Left ventricle myocardium inferior (tissue), 1 donor: ENCODE data around the gene FCHO2. TPM values are rescaled to one million over a fixed set of nuclear protein-coding genes. Genes with fewer than 3 reads are reported as not detected.

Experiments
- DNase-seq: peaks from one replicate; pipeline ENCODE4 v3.0.0-alpha.2; 2020
- H3K27ac ChIP-seq: fragments of 200-600 bp; replicated peaks from 2 replicates; pipeline ENCODE4 v1.8.0; 2021
- H3K27me3 ChIP-seq: fragments of 200-600 bp; 2 replicates; pipeline ENCODE4 v1.8.0; 2021; ENCODE audit warnings: low read depth
- H3K36me3 ChIP-seq: fragments of 200-600 bp; 2 replicates; pipeline ENCODE4 v1.8.0; 2021
- H3K4me1 ChIP-seq: fragments of 200-600 bp; 2 replicates; pipeline ENCODE4 v1.8.0; 2021
- H3K4me3 ChIP-seq: fragments of 200-600 bp; 2 replicates; pipeline ENCODE4 v1.8.0; 2021; ENCODE audit warnings: mild to moderate bottlenecking, moderate library complexity
- H3K9me3 ChIP-seq: fragments of 200-600 bp; replicated peaks from 2 replicates; pipeline ENCODE4 v1.8.0; 2021
- CTCF ChIP-seq: fragments of 200-600 bp; IDR thresholded peaks from 2 replicates; pipeline ENCODE4 v1.8.0; 2021; ENCODE audit warnings: antibody characterized with exemption, mild to moderate bottlenecking, borderline replicate concordance
- intact Hi-C: fragments of 100-400 bp; cut with micrococcal nuclease; formaldehyde crosslinking; loops from one replicate; pipeline ENCODE4 v1.11.0; 2022
- total RNA-seq: library from RNA; stranded (reverse); fragmentation: NEBNext Ultra II Directional; extraction: Animal tissue kit (Norgen Biotek cat#: 25700); gene quantifications from one replicate; pipeline ENCODE4 v1.2.1, GENCODE V29; 2021
- donor health status: DM: no; HTN: yes; CAD: no; lungs with severe emphysema.

The FCHO2 gene
- total RNA-seq, 1 donor from 2014 or later, result 23.3 TPM

- intact Hi-C loops, result no loop called here
- TF ChIP-seq CTCF, result no peak
- Histone ChIP-seq H3K9me3 (no peaks in the 10 kb centered on the region), H3K4me1 (no peaks in the 10 kb centered on the region), H3K27me3 (peaks cover 61% of the 10 kb centered on the region), H3K36me3 (no peaks in the 10 kb centered on the region), H3K27ac (no peak overlapping the region), H3K4me3 (no peak overlapping the region)
- no peak for DNase-seq
These were observed 183.6 kb downstream of the FCHO2 start for GRCh38 chr5:73139485-73139884.

Other genes with a start within 250 kb of the FCHO2 start
- 69.8 TPM for gene TNPO1, start 139.4 kb upstream of the FCHO2 start, total RNA-seq
- gene TMEM171, start 164.5 kb downstream of the FCHO2 start, total RNA-seq, result not detected
- not detected for gene TMEM174, start 217.2 kb downstream of the FCHO2 start, total RNA-seq